ENCODE data around the gene FNIP1.

DNA sequence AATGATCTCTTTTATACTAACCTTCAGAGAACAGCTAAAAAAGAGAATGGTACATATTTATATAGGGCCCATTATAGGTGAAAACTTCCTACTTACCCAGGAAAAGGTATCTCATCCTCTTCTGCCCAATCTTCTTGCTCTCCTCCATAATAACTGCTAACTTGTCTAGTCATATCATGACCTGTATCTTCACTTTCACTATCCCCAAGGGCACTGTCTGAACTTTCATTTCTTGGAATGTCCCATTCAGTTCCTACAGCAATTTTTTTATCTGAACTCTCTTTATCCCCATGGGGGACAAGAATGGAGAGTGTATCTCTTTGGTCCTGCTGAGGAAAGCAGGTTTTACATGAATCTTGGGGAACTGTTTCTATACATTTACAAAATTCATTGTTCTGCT is 125.4 kb downstream of the FNIP1 start:
- TF ChIP-seq, protein P1, sequence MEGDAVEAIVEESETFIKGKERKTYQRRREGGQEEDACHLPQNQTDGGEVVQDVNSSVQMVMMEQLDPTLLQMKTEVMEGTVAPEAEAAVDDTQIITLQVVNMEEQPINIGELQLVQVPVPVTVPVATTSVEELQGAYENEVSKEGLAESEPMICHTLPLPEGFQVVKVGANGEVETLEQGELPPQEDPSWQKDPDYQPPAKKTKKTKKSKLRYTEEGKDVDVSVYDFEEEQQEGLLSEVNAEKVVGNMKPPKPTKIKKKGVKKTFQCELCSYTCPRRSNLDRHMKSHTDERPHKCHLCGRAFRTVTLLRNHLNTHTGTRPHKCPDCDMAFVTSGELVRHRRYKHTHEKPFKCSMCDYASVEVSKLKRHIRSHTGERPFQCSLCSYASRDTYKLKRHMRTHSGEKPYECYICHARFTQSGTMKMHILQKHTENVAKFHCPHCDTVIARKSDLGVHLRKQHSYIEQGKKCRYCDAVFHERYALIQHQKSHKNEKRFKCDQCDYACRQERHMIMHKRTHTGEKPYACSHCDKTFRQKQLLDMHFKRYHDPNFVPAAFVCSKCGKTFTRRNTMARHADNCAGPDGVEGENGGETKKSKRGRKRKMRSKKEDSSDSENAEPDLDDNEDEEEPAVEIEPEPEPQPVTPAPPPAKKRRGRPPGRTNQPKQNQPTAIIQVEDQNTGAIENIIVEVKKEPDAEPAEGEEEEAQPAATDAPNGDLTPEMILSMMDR (IDR thresholded peaks at IDR 0.05 in 2 of 3, conservative IDR thresholded peaks at IDR 0.05 in 1 of 3; ENCODE audit: insufficient read depth in 2 of 3, low read depth in 1 of 3, low read length in 3 of 3): no peak
- TF ChIP-seq FOSL1 (tag; conservative IDR thresholded peaks at IDR 0.05): no peak
- no peak for TF ChIP-seq MTF1 (CRISPR knock-in tag; IDR thresholded peaks at IDR 0.05; ENCODE audit: borderline replicate concordance)
- TF ChIP-seq, protein P2, sequence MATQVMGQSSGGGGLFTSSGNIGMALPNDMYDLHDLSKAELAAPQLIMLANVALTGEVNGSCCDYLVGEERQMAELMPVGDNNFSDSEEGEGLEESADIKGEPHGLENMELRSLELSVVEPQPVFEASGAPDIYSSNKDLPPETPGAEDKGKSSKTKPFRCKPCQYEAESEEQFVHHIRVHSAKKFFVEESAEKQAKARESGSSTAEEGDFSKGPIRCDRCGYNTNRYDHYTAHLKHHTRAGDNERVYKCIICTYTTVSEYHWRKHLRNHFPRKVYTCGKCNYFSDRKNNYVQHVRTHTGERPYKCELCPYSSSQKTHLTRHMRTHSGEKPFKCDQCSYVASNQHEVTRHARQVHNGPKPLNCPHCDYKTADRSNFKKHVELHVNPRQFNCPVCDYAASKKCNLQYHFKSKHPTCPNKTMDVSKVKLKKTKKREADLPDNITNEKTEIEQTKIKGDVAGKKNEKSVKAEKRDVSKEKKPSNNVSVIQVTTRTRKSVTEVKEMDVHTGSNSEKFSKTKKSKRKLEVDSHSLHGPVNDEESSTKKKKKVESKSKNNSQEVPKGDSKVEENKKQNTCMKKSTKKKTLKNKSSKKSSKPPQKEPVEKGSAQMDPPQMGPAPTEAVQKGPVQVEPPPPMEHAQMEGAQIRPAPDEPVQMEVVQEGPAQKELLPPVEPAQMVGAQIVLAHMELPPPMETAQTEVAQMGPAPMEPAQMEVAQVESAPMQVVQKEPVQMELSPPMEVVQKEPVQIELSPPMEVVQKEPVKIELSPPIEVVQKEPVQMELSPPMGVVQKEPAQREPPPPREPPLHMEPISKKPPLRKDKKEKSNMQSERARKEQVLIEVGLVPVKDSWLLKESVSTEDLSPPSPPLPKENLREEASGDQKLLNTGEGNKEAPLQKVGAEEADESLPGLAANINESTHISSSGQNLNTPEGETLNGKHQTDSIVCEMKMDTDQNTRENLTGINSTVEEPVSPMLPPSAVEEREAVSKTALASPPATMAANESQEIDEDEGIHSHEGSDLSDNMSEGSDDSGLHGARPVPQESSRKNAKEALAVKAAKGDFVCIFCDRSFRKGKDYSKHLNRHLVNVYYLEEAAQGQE (IDR thresholded peaks at IDR 0.05; ENCODE audit: borderline replicate concordance): no peak
- TF ChIP-seq, protein P2 (CRISPR knock-in tag; IDR thresholded peaks at IDR 0.05; ENCODE audit: low read depth): no peak
- TF ChIP-seq CHCHD3 (CRISPR knock-in tag; IDR thresholded peaks at IDR 0.05): no peak
- no peak for TF ChIP-seq ZNF77 (CRISPR knock-in tag; IDR thresholded peaks at IDR 0.05)
- no peak for TF ChIP-seq HDAC2 (IDR thresholded peaks at IDR 0.05)
- TF ChIP-seq HCFC1 (IDR thresholded peaks at IDR 0.05; ENCODE audit: low read depth, low read length): no peak
- TF ChIP-seq, protein P3, sequence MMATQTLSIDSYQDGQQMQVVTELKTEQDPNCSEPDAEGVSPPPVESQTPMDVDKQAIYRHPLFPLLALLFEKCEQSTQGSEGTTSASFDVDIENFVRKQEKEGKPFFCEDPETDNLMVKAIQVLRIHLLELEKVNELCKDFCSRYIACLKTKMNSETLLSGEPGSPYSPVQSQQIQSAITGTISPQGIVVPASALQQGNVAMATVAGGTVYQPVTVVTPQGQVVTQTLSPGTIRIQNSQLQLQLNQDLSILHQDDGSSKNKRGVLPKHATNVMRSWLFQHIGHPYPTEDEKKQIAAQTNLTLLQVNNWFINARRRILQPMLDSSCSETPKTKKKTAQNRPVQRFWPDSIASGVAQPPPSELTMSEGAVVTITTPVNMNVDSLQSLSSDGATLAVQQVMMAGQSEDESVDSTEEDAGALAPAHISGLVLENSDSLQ (IDR thresholded peaks at IDR 0.05): no peak
- no peak for TF ChIP-seq ZKSCAN3 (CRISPR knock-in tag; IDR thresholded peaks at IDR 0.05)
- TF ChIP-seq, protein P4, sequence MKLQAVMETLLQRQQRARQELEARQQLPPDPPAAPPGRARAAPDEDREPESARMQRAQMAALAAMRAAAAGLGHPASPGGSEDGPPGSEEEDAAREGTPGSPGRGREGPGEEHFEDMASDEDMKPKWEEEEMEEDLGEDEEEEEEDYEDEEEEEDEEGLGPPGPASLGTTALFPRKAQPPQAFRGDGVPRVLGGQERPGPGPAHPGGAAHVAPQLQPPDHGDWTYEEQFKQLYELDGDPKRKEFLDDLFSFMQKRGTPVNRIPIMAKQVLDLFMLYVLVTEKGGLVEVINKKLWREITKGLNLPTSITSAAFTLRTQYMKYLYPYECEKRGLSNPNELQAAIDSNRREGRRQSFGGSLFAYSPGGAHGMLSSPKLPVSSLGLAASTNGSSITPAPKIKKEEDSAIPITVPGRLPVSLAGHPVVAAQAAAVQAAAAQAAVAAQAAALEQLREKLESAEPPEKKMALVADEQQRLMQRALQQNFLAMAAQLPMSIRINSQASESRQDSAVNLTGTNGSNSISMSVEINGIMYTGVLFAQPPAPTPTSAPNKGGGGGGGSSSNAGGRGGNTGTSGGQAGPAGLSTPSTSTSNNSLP (IDR thresholded peaks at IDR 0.05; ENCODE audit: borderline replicate concordance, low read depth, low read length): no peak
- no peak for TF ChIP-seq XRCC3 (IDR thresholded peaks at IDR 0.05)
- TF ChIP-seq, protein P5, sequence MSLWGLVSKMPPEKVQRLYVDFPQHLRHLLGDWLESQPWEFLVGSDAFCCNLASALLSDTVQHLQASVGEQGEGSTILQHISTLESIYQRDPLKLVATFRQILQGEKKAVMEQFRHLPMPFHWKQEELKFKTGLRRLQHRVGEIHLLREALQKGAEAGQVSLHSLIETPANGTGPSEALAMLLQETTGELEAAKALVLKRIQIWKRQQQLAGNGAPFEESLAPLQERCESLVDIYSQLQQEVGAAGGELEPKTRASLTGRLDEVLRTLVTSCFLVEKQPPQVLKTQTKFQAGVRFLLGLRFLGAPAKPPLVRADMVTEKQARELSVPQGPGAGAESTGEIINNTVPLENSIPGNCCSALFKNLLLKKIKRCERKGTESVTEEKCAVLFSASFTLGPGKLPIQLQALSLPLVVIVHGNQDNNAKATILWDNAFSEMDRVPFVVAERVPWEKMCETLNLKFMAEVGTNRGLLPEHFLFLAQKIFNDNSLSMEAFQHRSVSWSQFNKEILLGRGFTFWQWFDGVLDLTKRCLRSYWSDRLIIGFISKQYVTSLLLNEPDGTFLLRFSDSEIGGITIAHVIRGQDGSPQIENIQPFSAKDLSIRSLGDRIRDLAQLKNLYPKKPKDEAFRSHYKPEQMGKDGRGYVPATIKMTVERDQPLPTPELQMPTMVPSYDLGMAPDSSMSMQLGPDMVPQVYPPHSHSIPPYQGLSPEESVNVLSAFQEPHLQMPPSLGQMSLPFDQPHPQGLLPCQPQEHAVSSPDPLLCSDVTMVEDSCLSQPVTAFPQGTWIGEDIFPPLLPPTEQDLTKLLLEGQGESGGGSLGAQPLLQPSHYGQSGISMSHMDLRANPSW (CRISPR knock-in tag; IDR thresholded peaks at IDR 0.05): no peak

All from K562 (cell line).